Stimulated activated naive B cell treated with anti-CD40 and anti-IgM and Interleukin-4, amounts not matched to agents 10 μg/mL and 1 μg/mL and 100 μg/mL, for 72 hours (primary cell): ENCODE data around the gene S100A3.

Experiments
- ATAC-seq, 2 donors: fragments of 150-1000 bp; cut with Tn5 transposase; replicated peaks; 2 replicates each; pipeline ENCODE4 v1.10.0; 2021; ENCODE audit warnings: moderate library complexity in 1 of 2
- DNase-seq: peaks from one replicate; pipeline ENCODE4 v3.0.0; 2021
- H3K27ac Mint-ChIP-seq: one replicate; pipeline ENCODE4 v1.8.0; 2022; ENCODE audit warnings: mild to moderate bottlenecking, mixed read lengths
- H3K27me3 Mint-ChIP-seq, 2 donors: one replicate each; pipeline ENCODE4 v1.8.0; 2022; ENCODE audit warnings: mixed read lengths in 2 of 2
- H3K36me3 Mint-ChIP-seq, 2 donors: one replicate each; pipeline ENCODE4 v1.8.0; 2022; ENCODE audit warnings: mixed read lengths in 2 of 2, mild to moderate bottlenecking in 1 of 2
- H3K4me1 Mint-ChIP-seq, 2 donors: one replicate each; pipeline ENCODE4 v1.8.0; 2022; ENCODE audit warnings: mixed read lengths in 2 of 2, mild to moderate bottlenecking in 1 of 2
- H3K4me3 Mint-ChIP-seq, 2 donors: one replicate each; pipeline ENCODE4 v1.8.0; 2022; ENCODE audit warnings: mild to moderate bottlenecking in 2 of 2, mixed read lengths in 2 of 2, moderate library complexity in 1 of 2
- H3K9me3 Mint-ChIP-seq, 2 donors: one replicate each; pipeline ENCODE4 v1.8.0; 2022; ENCODE audit warnings: mixed read lengths in 2 of 2, mild to moderate bottlenecking in 1 of 2

S100A3 gene

GRCh38 chr1:153509036-153509435 is 40.0 kb downstream of the S100A3 start:
- H3K4me1 Mint-ChIP-seq: peaks cover 5 to 7% of the 10 kb centered on the region in 2 donors
- peaks cover 0 to 5% of the 10 kb centered on the region in 2 donors for H3K27me3 Mint-ChIP-seq
- ATAC-seq (no peak), DNase-seq (no peak)
- H3K36me3 Mint-ChIP-seq: no peaks in the 10 kb centered on the region
- no peak overlapping the region for H3K27ac Mint-ChIP-seq
- no peaks in the 10 kb centered on the region for H3K9me3 Mint-ChIP-seq
- H3K4me3 Mint-ChIP-seq: no peak overlapping the region

DNA sequence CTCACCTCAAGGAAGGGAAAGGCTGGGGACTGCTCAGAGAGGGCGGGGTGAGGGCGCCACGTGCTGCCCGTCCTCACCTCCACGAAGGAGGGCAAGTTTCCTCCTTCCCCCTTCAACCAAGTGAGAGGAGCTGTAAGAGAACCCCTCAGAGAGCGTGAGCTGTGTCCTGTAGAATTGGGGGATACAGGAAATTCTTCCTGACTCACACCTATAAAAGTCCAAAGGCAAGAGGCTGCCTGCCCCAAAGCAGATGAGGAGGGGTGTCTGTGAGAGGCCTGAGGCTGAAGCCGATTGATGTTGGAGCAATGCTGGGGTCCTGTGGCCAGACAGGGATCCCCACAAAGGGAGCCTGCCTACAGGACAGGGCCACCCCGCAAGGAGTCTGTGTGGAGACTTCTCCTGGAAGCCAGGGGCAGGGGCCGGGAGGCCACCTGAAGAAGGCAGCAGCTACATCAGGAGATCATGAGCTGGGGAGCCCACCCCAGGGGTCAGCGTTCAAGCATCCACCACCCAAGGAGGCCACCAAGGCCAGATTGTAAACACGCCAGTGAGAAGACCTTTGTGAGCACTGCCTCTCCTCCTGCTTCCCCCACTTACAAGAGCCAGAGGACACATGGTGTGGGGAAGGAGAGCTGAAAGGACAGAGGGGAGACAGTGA is 41.0 kb downstream of the S100A3 start:
- DNase-seq: no peak
- Mint-ChIP-seq H3K4me3 (no peak overlapping the region), H3K36me3 (no peaks in the 10 kb centered on the region), H3K9me3 (no peaks in the 10 kb centered on the region), H3K4me1 (peaks cover 5 to 7% of the 10 kb centered on the region in 2 donors), H3K27me3 (no peaks in the 10 kb centered on the region), H3K27ac (peak overlapping the region; percentile 14)
- no peak for ATAC-seq

DNA sequence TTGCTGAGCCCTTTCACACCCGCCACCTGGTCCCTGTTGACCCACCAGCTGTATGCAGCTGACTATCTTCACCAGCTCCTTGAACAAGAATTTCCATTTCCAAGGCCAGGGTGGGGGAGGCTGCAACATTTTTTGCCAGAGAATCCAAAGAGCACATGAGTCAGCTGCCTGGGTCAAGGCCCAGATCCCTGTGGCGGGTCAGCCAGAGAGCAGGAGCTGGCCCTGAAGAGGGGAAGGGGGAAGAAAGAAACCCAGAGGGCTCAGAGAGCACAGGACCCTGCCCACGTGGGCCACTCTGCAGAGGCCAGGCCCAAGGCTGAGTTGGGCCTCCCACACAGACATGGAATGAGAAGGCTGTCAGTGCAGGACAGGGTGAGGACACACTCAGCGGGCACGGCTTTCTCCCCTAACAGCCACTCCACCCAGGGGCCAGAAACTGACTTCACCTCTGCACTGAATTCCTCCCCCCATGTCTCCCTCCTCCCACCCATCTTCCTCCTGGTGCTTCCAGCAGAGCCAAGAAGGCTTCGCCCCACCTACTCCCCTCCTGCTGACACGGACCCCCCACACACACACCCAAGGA is 42.1 kb downstream of the S100A3 start:
- Mint-ChIP-seq H3K36me3 (no peaks in the 10 kb centered on the region), H3K4me3 (no peak overlapping the region), H3K27me3 (no peaks in the 10 kb centered on the region), H3K9me3 (no peaks in the 10 kb centered on the region), H3K27ac (no peak overlapping the region), H3K4me1 (peaks cover 5 to 7% of the 10 kb centered on the region in 2 donors)
- ATAC-seq: no peak
- no peak for DNase-seq

- Mint-ChIP-seq H3K36me3 (no peaks in the 10 kb centered on the region), H3K27ac (no peak overlapping the region), H3K4me1 (peaks cover 5 to 7% of the 10 kb centered on the region in 2 donors), H3K27me3 (no peaks in the 10 kb centered on the region), H3K4me3 (no peak overlapping the region), H3K9me3 (no peaks in the 10 kb centered on the region)
- DNase-seq (no peak), ATAC-seq (no peak)
Measured at GRCh38 chr1:153506386-153506785, 42.7 kb downstream of the S100A3 start.

DNA sequence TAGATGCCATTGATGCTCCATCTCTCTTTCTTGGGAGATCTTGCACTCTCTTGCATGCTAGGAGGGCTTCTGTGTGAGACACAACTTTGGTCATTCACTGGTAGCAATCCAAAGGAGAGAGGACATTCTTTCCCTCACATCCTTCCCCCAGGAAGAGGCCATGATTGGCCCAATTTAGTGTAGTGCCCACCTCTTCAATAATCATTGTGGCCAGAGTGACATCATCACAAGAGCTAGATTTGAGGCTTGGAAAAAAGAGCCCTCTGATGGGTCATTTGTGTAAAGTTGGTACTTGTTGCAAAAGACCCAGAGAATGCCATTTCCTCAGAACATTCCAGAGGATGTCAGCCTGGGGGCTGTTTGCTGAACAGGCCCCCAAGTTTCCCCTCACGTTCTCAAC is 43.5 kb downstream of the S100A3 start:
- DNase-seq: no peak
- Mint-ChIP-seq H3K4me1 (peaks cover under 1% of the 10 kb centered on the region in 2 donors), H3K27ac (no peak overlapping the region), H3K9me3 (no peaks in the 10 kb centered on the region), H3K36me3 (no peaks in the 10 kb centered on the region), H3K27me3 (peaks cover 0 to 5% of the 10 kb centered on the region in 2 donors), H3K4me3 (no peak overlapping the region)
- ATAC-seq: no peak

DNA sequence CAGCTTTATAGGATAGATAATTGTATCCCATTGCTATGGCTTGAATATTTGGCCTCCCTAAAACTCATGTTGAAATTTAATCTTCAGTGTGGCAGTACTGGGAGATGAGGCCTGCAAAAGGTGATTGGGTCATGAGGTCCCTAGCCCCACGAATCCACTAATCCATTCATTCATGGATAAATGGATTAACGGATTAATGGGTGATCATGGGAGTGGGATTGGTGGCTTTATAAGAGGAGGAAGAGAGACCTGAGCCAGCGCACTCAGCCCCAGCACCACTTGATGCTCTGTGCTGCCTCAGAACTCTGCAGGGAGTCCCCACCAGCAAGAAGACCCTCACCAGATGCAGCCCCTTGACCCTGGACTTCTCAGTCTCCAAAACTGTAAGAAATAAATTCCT is 45.3 kb downstream of the S100A3 start:
- Mint-ChIP-seq H3K4me1 (no peaks in the 10 kb centered on the region), H3K4me3 (no peak overlapping the region), H3K9me3 (no peaks in the 10 kb centered on the region), H3K36me3 (no peaks in the 10 kb centered on the region), H3K27me3 (peaks cover 9 to 17% of the 10 kb centered on the region in 2 donors), H3K27ac (no peak overlapping the region)
- no peak for ATAC-seq
- no peak for DNase-seq

GRCh38 chr1:153498746-153499145 is 50.3 kb downstream of the S100A3 start:
- peaks cover 11 to 15% of the 10 kb centered on the region in 2 donors for H3K4me1 Mint-ChIP-seq
- H3K4me3 Mint-ChIP-seq: no peak overlapping the region
- DNase-seq: no peak
- no peaks in the 10 kb centered on the region for H3K9me3 Mint-ChIP-seq
- no peak overlapping the region for H3K27ac Mint-ChIP-seq
- no peak for ATAC-seq
- H3K36me3 Mint-ChIP-seq: no peaks in the 10 kb centered on the region
- peaks cover 9 to 22% of the 10 kb centered on the region in 2 donors for H3K27me3 Mint-ChIP-seq
